ENCODE data around the gene MAN1A1.

DNA sequence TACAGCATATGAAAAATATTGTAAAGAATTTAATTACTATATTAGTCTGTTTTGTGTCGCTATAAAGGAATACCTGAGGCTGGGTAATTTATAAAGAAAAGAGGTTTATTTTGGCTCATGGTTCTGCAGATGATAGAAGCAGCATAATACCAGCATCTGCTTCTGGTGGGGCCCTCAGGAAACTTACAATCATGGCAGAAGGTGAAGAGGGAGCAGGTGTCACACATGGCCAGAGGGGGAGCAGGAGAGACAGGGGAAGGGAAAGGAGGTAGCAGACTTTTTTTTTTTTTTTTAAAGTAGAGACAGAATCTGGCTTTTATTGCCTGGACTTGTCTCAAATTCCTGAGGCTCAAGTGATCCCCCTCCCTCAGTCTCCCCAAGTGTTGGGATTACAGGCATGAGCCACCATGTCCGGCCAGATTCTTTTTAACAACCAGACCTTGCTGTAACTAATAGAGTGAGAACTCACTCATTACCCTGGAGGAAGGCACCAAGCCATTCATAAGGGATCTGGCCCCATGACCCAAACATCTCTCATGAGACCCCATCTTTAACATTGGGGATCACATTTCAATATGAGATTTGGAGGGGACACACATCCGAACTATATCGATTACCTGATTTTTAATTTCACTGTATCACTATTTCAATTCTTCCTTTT, 64.6 kb downstream of the MAN1A1 start:
- TF ChIP-seq, protein P1, sequence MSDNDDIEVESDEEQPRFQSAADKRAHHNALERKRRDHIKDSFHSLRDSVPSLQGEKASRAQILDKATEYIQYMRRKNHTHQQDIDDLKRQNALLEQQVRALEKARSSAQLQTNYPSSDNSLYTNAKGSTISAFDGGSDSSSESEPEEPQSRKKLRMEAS (IDR thresholded peaks at IDR 0.05): no peak
- no peak for TF ChIP-seq EP300 (IDR thresholded peaks at IDR 0.05; ENCODE audit: borderline replicate concordance)
- TF ChIP-seq EGR1 (IDR thresholded peaks at IDR 0.05): no peak
- no peak for TF ChIP-seq TAF1 (IDR thresholded peaks at IDR 0.05; ENCODE audit: low read depth)
- TF ChIP-seq TCF12 (IDR thresholded peaks at IDR 0.05; ENCODE audit: low read depth): no peak
- TF ChIP-seq, protein P2, sequence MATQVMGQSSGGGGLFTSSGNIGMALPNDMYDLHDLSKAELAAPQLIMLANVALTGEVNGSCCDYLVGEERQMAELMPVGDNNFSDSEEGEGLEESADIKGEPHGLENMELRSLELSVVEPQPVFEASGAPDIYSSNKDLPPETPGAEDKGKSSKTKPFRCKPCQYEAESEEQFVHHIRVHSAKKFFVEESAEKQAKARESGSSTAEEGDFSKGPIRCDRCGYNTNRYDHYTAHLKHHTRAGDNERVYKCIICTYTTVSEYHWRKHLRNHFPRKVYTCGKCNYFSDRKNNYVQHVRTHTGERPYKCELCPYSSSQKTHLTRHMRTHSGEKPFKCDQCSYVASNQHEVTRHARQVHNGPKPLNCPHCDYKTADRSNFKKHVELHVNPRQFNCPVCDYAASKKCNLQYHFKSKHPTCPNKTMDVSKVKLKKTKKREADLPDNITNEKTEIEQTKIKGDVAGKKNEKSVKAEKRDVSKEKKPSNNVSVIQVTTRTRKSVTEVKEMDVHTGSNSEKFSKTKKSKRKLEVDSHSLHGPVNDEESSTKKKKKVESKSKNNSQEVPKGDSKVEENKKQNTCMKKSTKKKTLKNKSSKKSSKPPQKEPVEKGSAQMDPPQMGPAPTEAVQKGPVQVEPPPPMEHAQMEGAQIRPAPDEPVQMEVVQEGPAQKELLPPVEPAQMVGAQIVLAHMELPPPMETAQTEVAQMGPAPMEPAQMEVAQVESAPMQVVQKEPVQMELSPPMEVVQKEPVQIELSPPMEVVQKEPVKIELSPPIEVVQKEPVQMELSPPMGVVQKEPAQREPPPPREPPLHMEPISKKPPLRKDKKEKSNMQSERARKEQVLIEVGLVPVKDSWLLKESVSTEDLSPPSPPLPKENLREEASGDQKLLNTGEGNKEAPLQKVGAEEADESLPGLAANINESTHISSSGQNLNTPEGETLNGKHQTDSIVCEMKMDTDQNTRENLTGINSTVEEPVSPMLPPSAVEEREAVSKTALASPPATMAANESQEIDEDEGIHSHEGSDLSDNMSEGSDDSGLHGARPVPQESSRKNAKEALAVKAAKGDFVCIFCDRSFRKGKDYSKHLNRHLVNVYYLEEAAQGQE (IDR thresholded peaks at IDR 0.05; ENCODE audit: low read depth): no peak

All from Ishikawa (cell line).